Activated T-cell treated with anti-CD3 and anti-CD28 coated beads for 24 hours (primary cell): ENCODE data around the gene BPHL.
"Not testable (repeated sequence)": the region's sequence is repeated elsewhere in the genome, so short reads cannot be mapped to it uniquely, and the experiment has no call there.

ENCODE experiments used
- DNase-seq: peaks from one replicate; pipeline ENCODE4 v3.0.0-alpha.2; 2020; ENCODE audit warnings: low read depth

The BPHL gene

GRCh38 chr6:3122823-3123182, 4.3 kb downstream of the BPHL start:
- no peak for DNase-seq

- no peak for DNase-seq
These were observed 6.2 kb downstream of the BPHL start for GRCh38 chr6:3124667-3125066.

GRCh38 chr6:3125815-3126214, 7.3 kb downstream of the BPHL start:
- no peak for DNase-seq

- no peak for DNase-seq
These were observed 10.0 kb downstream of the BPHL start for GRCh38 chr6:3128356-3129108.

- no peak for DNase-seq
These were observed 13.2 kb downstream of the BPHL start for GRCh38 chr6:3131695-3132094.

GRCh38 chr6:3133515-3133914, 15.0 kb downstream of the BPHL start:
- no peak for DNase-seq

GRCh38 chr6:3135668-3136291, 17.3 kb downstream of the BPHL start:
- DNase-seq, result no peak

- DNase-seq, result no peak
These were observed 17.9 kb downstream of the BPHL start for GRCh38 chr6:3136292-3137011.

- no peak for DNase-seq
These were observed 18.7 kb downstream of the BPHL start for GRCh38 chr6:3137057-3137777.

- DNase-seq, result not testable (repeated sequence)
These were observed 19.4 kb downstream of the BPHL start for GRCh38 chr6:3137873-3138272.

- DNase-seq, result no peak
These were observed 19.8 kb downstream of the BPHL start for GRCh38 chr6:3138341-3138740.

- no peak for DNase-seq
These were observed 20.8 kb downstream of the BPHL start for GRCh38 chr6:3139090-3139903.

GRCh38 chr6:3140201-3140600, 21.7 kb downstream of the BPHL start:
- no peak for DNase-seq

- DNase-seq, result no peak
These were observed 24.0 kb downstream of the BPHL start for GRCh38 chr6:3142536-3142935.

- no peak for DNase-seq
These were observed 24.6 kb downstream of the BPHL start for GRCh38 chr6:3143158-3143557.

GRCh38 chr6:3144571-3144970, 26.1 kb downstream of the BPHL start:
- no peak for DNase-seq

- no peak for DNase-seq
These were observed 29.6 kb downstream of the BPHL start for GRCh38 chr6:3147914-3148757.

- DNase-seq, result no peak
These were observed 33.2 kb downstream of the BPHL start for GRCh38 chr6:3151691-3152090.

- no peak for DNase-seq
These were observed 34.2 kb downstream of the BPHL start for GRCh38 chr6:3152689-3153088.

- DNase-seq, result not testable (repeated sequence)
These were observed 36.9 kb downstream of the BPHL start for GRCh38 chr6:3155416-3155815.
